ENCODE data around the gene LTBP3. TPM values are rescaled to one million over a fixed set of nuclear protein-coding genes. Genes with fewer than 3 reads are reported as not detected.
A peak's percentile ranks its signal among the peaks of the same experiment; 100 is the strongest.

The LTBP3 gene
- total RNA-seq, 1 donor from 2014 or later: 25.0 TPM

GRCh38 chr11:65583589-65583988, 25.4 kb upstream of the LTBP3 start:
- Mint-ChIP-seq H3K27ac (peak overlapping the region; percentile 67), H3K4me3 (no peak overlapping the region), H3K9me3 (no peaks in the 10 kb centered on the region), H3K4me1 (peaks cover 36% of the 10 kb centered on the region), H3K27me3 (no peaks in the 10 kb centered on the region), H3K36me3 (ENCODE audit: low read depth) (peaks cover 57% of the 10 kb centered on the region)
- CTCF ChIA-PET: no interaction called here
- no peak for DNase-seq
- no peak for TF ChIP-seq CTCF (IDR thresholded peaks at IDR 0.05)
- no peak for ATAC-seq (ENCODE audit: low read depth)
- POLR2A ChIA-PET: interaction anchor here (0.7 to 1.5 kb wide), 2 partner anchors 19 to 166 kb away, joined by 3 to 4 read pairs; no protein-coding TSS in a partner anchor
- intact Hi-C loops (cut with micrococcal nuclease): no loop called here

GRCh38 chr11:65581928-65582327, 23.8 kb upstream of the LTBP3 start:
- DNase-seq (no peak), ATAC-seq (ENCODE audit: low read depth) (no peak)
- CTCF ChIA-PET: no interaction called here
- H3K27ac Mint-ChIP-seq: peak overlapping the region; percentile 47
- peaks cover 63% of the 10 kb centered on the region for H3K36me3 Mint-ChIP-seq (ENCODE audit: low read depth)
- no peak overlapping the region for H3K4me3 Mint-ChIP-seq
- TF ChIP-seq CTCF (IDR thresholded peaks at IDR 0.05): no peak
- H3K9me3 Mint-ChIP-seq: no peaks in the 10 kb centered on the region
- no peaks in the 10 kb centered on the region for H3K27me3 Mint-ChIP-seq
- POLR2A ChIA-PET: interaction anchor here (0.7 to 0.8 kb wide), 2 partner anchors 33 to 278 kb away, joined by 3 read pairs; partner anchors contain the start of gene PCNX3
- peaks cover 36% of the 10 kb centered on the region for H3K4me1 Mint-ChIP-seq
- intact Hi-C loops (cut with micrococcal nuclease): no loop called here

- CTCF ChIA-PET: interaction anchor here (1.1 kb wide), 1 partner anchor 13 kb away, joined by 3 read pairs; no protein-coding TSS in a partner anchor
- DNase-seq: no peak
- POLR2A ChIA-PET: interaction anchor here (1.2 kb wide), 1 partner anchor 40 kb away, joined by 4 read pairs; no protein-coding TSS in a partner anchor
- TF ChIP-seq CTCF (IDR thresholded peaks at IDR 0.05): no peak
- ATAC-seq (ENCODE audit: low read depth): no peak
- no peak overlapping the region for H3K27ac Mint-ChIP-seq
- intact Hi-C loops (cut with micrococcal nuclease): no loop called here
- H3K4me1 Mint-ChIP-seq: peaks cover 30% of the 10 kb centered on the region
- no peaks in the 10 kb centered on the region for H3K9me3 Mint-ChIP-seq
- no peak overlapping the region for H3K4me3 Mint-ChIP-seq
- no peaks in the 10 kb centered on the region for H3K27me3 Mint-ChIP-seq
- peaks cover 55% of the 10 kb centered on the region for H3K36me3 Mint-ChIP-seq (ENCODE audit: low read depth)
Observed at GRCh38 chr11:65580756-65581155, 22.6 kb upstream of the LTBP3 start.

GRCh38 chr11:65580031-65580692, 22.0 kb upstream of the LTBP3 start:
- ATAC-seq (ENCODE audit: low read depth): no peak
- DNase-seq: no peak
- intact Hi-C loops (cut with micrococcal nuclease): no loop called here
- Mint-ChIP-seq H3K27me3 (no peaks in the 10 kb centered on the region), H3K4me3 (no peak overlapping the region), H3K4me1 (peaks cover 35% of the 10 kb centered on the region), H3K9me3 (no peaks in the 10 kb centered on the region), H3K36me3 (ENCODE audit: low read depth) (peaks cover 55% of the 10 kb centered on the region), H3K27ac (no peak overlapping the region)
- ChIA-PET CTCF (no interaction called here), POLR2A (interaction anchor here (1.2 kb wide), 1 partner anchor 39 kb away, joined by 4 read pairs; no protein-coding TSS in a partner anchor)
- TF ChIP-seq CTCF (IDR thresholded peaks at IDR 0.05): no peak

- ChIA-PET CTCF (interaction anchor here (1.1 kb wide), 1 partner anchor 9 kb away, joined by 3 read pairs; no protein-coding TSS in a partner anchor), POLR2A (interaction anchor here (0.9 to 1.1 kb wide), 2 partner anchors 9 to 18 kb away, joined by 3 read pairs; partner anchors contain the start of gene ZNRD2)
- no peaks in the 10 kb centered on the region for H3K9me3 Mint-ChIP-seq
- peak overlapping the region; percentile 80 for H3K27ac Mint-ChIP-seq
- ATAC-seq (ENCODE audit: low read depth) (no peak), DNase-seq (no peak)
- peaks cover 53% of the 10 kb centered on the region for H3K36me3 Mint-ChIP-seq (ENCODE audit: low read depth)
- peaks cover 41% of the 10 kb centered on the region for H3K4me1 Mint-ChIP-seq
- no peaks in the 10 kb centered on the region for H3K27me3 Mint-ChIP-seq
- intact Hi-C loops (cut with micrococcal nuclease): no loop called here
- no peak overlapping the region for H3K4me3 Mint-ChIP-seq
- TF ChIP-seq CTCF (IDR thresholded peaks at IDR 0.05): no peak
Observed at GRCh38 chr11:65579291-65579690, 21.1 kb upstream of the LTBP3 start.

All from activated B cell treated with CpG ODN at 0.5 μM for 24 hours (primary cell).